ENCODE data around the gene SH3PXD2A. TPM values are rescaled to one million over a fixed set of nuclear protein-coding genes. Genes with fewer than 3 reads are reported as not detected.

Gene SH3PXD2A
- total and polyA plus RNA-seq, 2 of the 4 experiments (the other 2 are of a cell fraction): 6.3 to 23.0 TPM

DNA sequence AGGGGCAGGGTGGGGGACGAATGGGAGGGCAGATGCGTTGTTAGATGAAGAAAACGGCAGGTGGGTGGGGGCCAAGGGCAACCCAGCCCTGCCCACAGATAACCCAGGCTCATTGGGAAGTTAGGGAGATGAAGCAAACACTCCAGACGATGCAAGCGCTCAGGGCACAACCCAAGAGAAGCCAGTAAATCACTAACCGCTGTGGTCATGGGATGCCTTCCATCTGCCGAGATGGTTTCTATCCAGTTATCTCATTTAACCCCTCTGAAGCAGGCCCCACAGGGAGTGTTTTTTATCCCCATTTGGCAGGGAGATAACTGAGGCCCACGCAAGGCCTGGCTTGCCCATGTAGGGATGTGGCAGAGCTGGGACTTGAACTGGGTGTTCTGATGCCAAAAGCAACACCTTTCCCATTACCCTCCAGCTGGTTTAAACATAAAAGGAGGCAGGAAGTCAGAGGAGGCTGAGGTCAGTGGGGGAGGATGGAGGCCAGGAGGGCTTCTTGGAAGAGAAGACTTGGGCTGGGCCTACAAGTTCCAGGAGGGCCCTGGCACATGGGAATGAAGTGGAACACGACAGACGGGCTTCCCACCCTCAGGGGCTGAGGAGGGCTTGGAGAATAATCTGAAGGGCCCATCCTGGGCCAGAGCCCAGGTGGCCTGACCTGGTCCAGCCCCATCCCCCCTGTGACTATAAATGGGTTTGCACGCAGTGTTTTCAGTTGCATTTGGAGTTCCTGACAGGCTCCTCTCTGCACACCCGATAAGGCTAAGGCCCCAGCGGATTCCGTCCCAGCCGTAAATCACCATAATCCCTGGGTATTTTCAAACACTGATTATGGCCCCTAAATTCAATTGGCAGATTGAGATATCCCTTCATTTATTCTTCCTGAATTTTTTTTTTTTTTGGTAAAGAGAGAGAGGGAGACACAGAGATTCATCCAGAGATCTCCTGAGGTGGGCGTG is 281.0 kb downstream of the SH3PXD2A start:
- H3K4ac ChIP-seq (ENCODE audit: low read depth, low read length): no peak overlapping the region
- no peaks in the 10 kb centered on the region for H3K9me1 ChIP-seq (ENCODE audit: insufficient read depth, low read length)
- no peak overlapping the region for H4K5ac ChIP-seq (ENCODE audit: low read depth, low read length)
- H2BK120ac ChIP-seq (ENCODE audit: low read depth, low read length): no peak overlapping the region
- no peak overlapping the region for H2BK5ac ChIP-seq (ENCODE audit: low read depth, low read length, poor library complexity, severe bottlenecking)
- H3K9ac ChIP-seq (ENCODE audit: low read depth, low read length): no peak overlapping the region
- no TSS peak for BruUV-seq (replicated peaks)
- H3K23ac ChIP-seq (ENCODE audit: low read depth, low read length): no peak overlapping the region
- no peaks in the 10 kb centered on the region for H3K36me3 ChIP-seq (ENCODE audit: control insufficient read depth, insufficient read depth, low read length)
- H3K14ac ChIP-seq (replicated peaks; ENCODE audit: low read depth, low read length): no peak overlapping the region
- no peak overlapping the region for H3K18ac ChIP-seq (ENCODE audit: low read depth, low read length)
- in situ Hi-C loops (cut with MboI; ENCODE audit: low sequenced_read_pairs): no loop called here
- dilution Hi-C loops (cut with HindIII; ENCODE audit: low sequenced_read_pairs, unreplicated experiment): no loop called here
- H2BK15ac ChIP-seq (ENCODE audit: low read depth, low read length): no peak overlapping the region
- H3K4me3 ChIP-seq (ENCODE audit: insufficient read depth, low read depth, low read length): no peak overlapping the region
- ATAC-seq (ENCODE audit: low read depth) (no peak), DNase-seq (no peak)
- H4K91ac ChIP-seq (ENCODE audit: insufficient read depth, low read depth, low read length): no peak overlapping the region
- H2BK20ac ChIP-seq (ENCODE audit: low read depth, low read length): no peak overlapping the region
- H4K20me1 ChIP-seq (ENCODE audit: insufficient read depth, low read length): 0 out of 2 replicates have a peak, but pooled peaks cover 3% of the 10 kb centered on the region
- no peaks in the 10 kb centered on the region for H3K9me3 ChIP-seq (ENCODE audit: control insufficient read depth, insufficient read depth, low read length)
- no peak overlapping the region for H3K4me2 ChIP-seq (ENCODE audit: low read depth, low read length)
- 78% methylated on average over 4 of the region's 16 CpGs; no CpG with 5 or more reads in 1 of the 2 experiments for whole genome bisulfite sequencing, 2 experiments (ENCODE audit: extremely low coverage in 2 of 2, insufficient read length in 1 of 2)
- H3K27ac ChIP-seq (ENCODE audit: insufficient read depth, low read length): no peak overlapping the region
- H2AFZ ChIP-seq (replicated peaks; ENCODE audit: low read length, poor library complexity): no peak overlapping the region
- H3K79me1 ChIP-seq (ENCODE audit: low read depth in 1 of 2, low read length in 2 of 2): no peaks in the 10 kb centered on the region
- peaks cover 87% of the 10 kb centered on the region for H3K27me3 ChIP-seq (ENCODE audit: control insufficient read depth, insufficient read depth, low read length)
- TF ChIP-seq MAFK (IDR thresholded peaks at IDR 0.05; ENCODE audit: low read depth, low read length) (no peak), CHD1 (IDR thresholded peaks at IDR 0.05; ENCODE audit: low read depth, low read length) (no peak)
- H3K56ac ChIP-seq (ENCODE audit: extremely low read depth, insufficient read depth, low read length): no peak overlapping the region
- H4K8ac ChIP-seq (ENCODE audit: low read depth in 2 of 2, low read length in 2 of 2): no peak overlapping the region
- CTCF ChIA-PET: no interaction called here
- H2AK5ac ChIP-seq (ENCODE audit: low read depth, low read length): no peak overlapping the region
- intact Hi-C loops (cut with micrococcal nuclease): no loop called here
- POLR2A ChIA-PET (ENCODE audit: unreplicated experiment): no interaction called here
- H2AK9ac ChIP-seq (replicated peaks; ENCODE audit: low read depth, low read length, poor library complexity): peak overlapping the region; percentile 23
- peaks cover 5% of the 10 kb centered on the region; the same call in 1 of the 2 replicates for H3K4me1 ChIP-seq (ENCODE audit: control insufficient read depth, insufficient read depth, low read length)
